HUES6 (cell line): ENCODE data around the gene IGDCC3.
A peak's percentile ranks its signal among the peaks of the same experiment; 100 is the strongest.
"Not testable (repeated sequence)": the region's sequence is repeated elsewhere in the genome, so short reads cannot be mapped to it uniquely, and the experiment has no call there.

Experiments used
- H3K27ac ChIP-seq: 2 replicates; pipeline ENCODE4 v1.7.0; 2013; ENCODE audit warnings: low read depth, mild to moderate bottlenecking, low read length, inconsistent platforms
- H3K27me3 ChIP-seq: 2 replicates; pipeline ENCODE4 v1.6.1; 2013; ENCODE audit warnings: low read length; ENCODE audit not compliant: control insufficient read depth, insufficient read depth
- H3K36me3 ChIP-seq: 2 replicates; pipeline ENCODE4 v1.6.1; 2013; ENCODE audit warnings: low read length; ENCODE audit not compliant: control insufficient read depth, insufficient read depth
- H3K4me1 ChIP-seq: 2 replicates; pipeline ENCODE4 v1.6.1; 2013; ENCODE audit warnings: low read length; ENCODE audit not compliant: control insufficient read depth, insufficient read depth
- H3K4me3 ChIP-seq: 2 replicates; pipeline ENCODE4 v1.5.1; 2013; ENCODE audit warnings: low read depth, low read length
- H3K9ac ChIP-seq: one replicate; pipeline ENCODE4 v1.6.1; 2013; ENCODE audit warnings: mild to moderate bottlenecking, low read length
- H3K9me3 ChIP-seq: 2 replicates; pipeline ENCODE4 v1.6.1; 2013; ENCODE audit warnings: low read depth, low read length; ENCODE audit not compliant: control insufficient read depth, insufficient read depth

Gene IGDCC3

DNA sequence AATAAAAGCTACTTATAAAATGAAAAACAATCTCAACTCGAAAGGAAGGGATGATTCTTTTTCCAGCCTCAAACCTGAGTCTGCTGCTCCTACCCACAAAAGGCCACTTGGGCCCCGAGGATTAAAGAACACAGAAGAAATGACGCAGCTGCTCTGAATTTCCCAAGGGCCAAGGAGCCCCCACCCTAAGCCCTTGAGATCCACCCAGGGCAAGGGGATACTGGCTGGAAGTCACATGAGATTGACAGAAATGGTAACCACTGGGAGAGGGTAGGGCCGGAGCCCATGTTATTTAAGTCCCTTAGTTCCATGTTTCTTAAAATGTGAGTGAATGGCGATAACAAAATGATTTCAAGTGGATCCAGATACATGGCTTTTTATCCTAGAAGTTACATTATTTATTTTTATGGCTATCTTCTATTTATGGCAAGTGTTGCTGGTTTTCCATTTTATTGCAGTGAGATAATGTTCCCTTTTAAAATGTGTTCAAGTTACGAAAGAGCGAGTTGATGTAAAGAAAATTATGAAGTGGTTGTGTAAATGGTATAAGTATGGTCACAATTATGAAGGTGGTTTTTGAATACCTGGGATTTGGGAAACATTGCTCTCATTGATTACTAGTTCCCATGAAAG is 28.1 kb upstream of the IGDCC3 start:
- peaks cover 44% of the 10 kb centered on the region for H3K4me1 ChIP-seq
- no peaks in the 10 kb centered on the region for H3K27me3 ChIP-seq
- H3K36me3 ChIP-seq, result no peaks in the 10 kb centered on the region
- H3K4me3 ChIP-seq, result no peak overlapping the region
- no peak overlapping the region for H3K9ac ChIP-seq
- H3K9me3 ChIP-seq, result no peaks in the 10 kb centered on the region
- H3K27ac ChIP-seq, result no peak overlapping the region

GRCh38 chr15:65404186-65404872 is 26.5 kb upstream of the IGDCC3 start:
- Histone ChIP-seq H3K27ac (no peak overlapping the region), H3K4me1 (peaks cover 31% of the 10 kb centered on the region), H3K9me3 (no peaks in the 10 kb centered on the region), H3K4me3 (no peak overlapping the region), H3K27me3 (no peaks in the 10 kb centered on the region), H3K9ac (no peak overlapping the region), H3K36me3 (no peaks in the 10 kb centered on the region)

DNA sequence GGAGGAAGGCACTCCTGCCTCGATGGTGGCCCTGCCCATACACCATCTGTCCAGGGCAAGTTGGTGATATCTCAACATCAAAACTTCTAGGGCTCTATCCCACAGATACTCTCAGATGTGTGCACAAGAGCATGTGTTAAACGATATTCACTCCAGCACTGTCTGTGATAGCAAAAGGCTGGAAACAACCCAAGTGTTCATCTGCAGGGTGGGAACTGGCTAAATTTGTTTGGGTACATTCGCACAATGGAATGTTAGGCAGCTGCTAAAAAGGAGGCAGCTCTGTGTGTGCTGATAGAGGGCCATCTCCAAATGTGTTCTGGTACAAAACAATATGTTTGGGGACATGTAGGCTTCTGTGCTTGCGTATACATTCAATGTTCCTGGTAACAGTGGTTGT is 25.2 kb upstream of the IGDCC3 start:
- H3K9ac ChIP-seq, result no peak overlapping the region
- no peaks in the 10 kb centered on the region for H3K9me3 ChIP-seq
- no peak overlapping the region for H3K27ac ChIP-seq
- H3K36me3 ChIP-seq, result no peaks in the 10 kb centered on the region
- peaks cover 1% of the 10 kb centered on the region; the same call in 1 of the 2 replicates for H3K27me3 ChIP-seq
- H3K4me3 ChIP-seq, result no peak overlapping the region
- peaks cover 24% of the 10 kb centered on the region for H3K4me1 ChIP-seq

DNA sequence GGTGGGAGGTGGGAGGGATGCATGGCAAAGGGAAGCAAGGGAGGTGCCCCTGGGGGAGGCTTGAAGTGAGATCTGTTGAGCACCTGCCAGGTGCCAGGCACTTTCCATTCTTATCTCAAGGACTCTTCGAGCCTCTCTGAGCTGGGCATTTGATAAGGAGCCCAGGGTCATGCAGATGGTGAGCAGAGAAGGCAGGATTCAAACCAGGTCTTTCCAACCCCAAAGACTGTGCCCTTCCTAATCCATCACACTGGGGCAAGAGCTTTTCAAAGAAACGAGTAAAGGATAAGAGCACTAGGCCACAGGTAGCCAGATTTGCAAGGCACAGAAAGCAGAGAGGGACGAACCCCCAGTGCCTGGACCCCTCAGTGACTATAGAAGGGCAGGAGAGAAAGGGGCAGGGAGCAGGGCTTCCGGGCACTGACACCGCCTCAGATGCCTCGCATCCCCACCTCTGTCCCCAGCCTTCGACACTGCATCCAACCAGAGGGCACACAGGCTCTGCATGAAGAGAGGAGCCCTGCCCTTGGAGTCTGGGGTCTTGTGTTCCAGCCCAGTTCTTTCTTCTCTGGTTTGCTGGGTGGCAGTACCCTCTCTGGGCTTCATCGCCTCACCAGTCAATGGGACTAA is 23.9 kb upstream of the IGDCC3 start:
- Histone ChIP-seq H3K27me3 (peaks cover 14% of the 10 kb centered on the region), H3K4me1 (peaks cover 24% of the 10 kb centered on the region), H3K4me3 (no peak overlapping the region), H3K36me3 (no peaks in the 10 kb centered on the region), H3K9ac (no peak overlapping the region), H3K27ac (no peak overlapping the region), H3K9me3 (no peaks in the 10 kb centered on the region)

- H3K27ac ChIP-seq, result no peak overlapping the region
These were observed 23.2 kb upstream of the IGDCC3 start for GRCh38 chr15:65400760-65401610.

GRCh38 chr15:65399997-65400396 is 22.2 kb upstream of the IGDCC3 start:
- Histone ChIP-seq H3K9ac (no peak overlapping the region), H3K9me3 (no peaks in the 10 kb centered on the region), H3K36me3 (no peaks in the 10 kb centered on the region), H3K4me3 (no peak overlapping the region), H3K4me1 (peaks cover 24% of the 10 kb centered on the region), H3K27ac (no peak overlapping the region), H3K27me3 (peaks cover 30% of the 10 kb centered on the region)

More at GRCh38 chr15:65400760-65401610, 23.2 kb upstream of the IGDCC3 start:
- Histone ChIP-seq H3K9ac (no peak overlapping the region), H3K9me3 (no peaks in the 10 kb centered on the region), H3K27me3 (peaks cover 21% of the 10 kb centered on the region), H3K4me3 (peak overlapping the region; percentile 5; the same call in 1 of the 2 replicates), H3K4me1 (peaks cover 24% of the 10 kb centered on the region), H3K36me3 (no peaks in the 10 kb centered on the region)

GRCh38 chr15:65399001-65399706 is 21.4 kb upstream of the IGDCC3 start:
- Histone ChIP-seq H3K4me1 (peaks cover 20% of the 10 kb centered on the region), H3K9ac (no peak overlapping the region), H3K9me3 (no peaks in the 10 kb centered on the region), H3K27me3 (peaks cover 38% of the 10 kb centered on the region), H3K36me3 (0 out of 2 replicates have a peak, but pooled peaks cover 3% of the 10 kb centered on the region), H3K27ac (no peak overlapping the region), H3K4me3 (no peak overlapping the region)

GRCh38 chr15:65398486-65398885 is 20.7 kb upstream of the IGDCC3 start:
- Histone ChIP-seq H3K27me3 (peaks cover 38% of the 10 kb centered on the region), H3K4me1 (peaks cover 14% of the 10 kb centered on the region)

DNA sequence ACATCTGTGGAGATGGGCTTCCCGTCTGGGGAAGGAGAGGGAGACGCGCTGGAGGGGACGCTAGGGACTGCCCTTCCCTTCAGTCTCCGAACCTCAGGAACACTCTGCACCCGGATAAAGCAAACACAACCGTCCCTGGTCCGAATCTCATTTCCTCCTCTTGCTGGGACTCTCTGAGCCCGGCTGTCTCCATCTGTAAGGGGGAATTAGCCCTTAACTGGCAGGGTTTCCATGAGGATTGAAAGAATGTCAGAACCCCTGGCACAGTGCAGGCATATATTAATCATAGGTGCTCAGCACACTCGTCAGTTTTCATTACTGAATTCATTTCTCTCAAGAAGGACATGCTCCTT is 19.1 kb upstream of the IGDCC3 start:
- H3K27me3 ChIP-seq, result peaks cover 38% of the 10 kb centered on the region
- H3K4me3 ChIP-seq, result peak overlapping the region; percentile 49
- H3K4me1 ChIP-seq, result peaks cover 11% of the 10 kb centered on the region
- no peak overlapping the region for H3K9ac ChIP-seq
- H3K36me3 ChIP-seq, result 0 out of 2 replicates have a peak, but pooled peaks cover 6% of the 10 kb centered on the region
- H3K9me3 ChIP-seq, result no peaks in the 10 kb centered on the region
- H3K27ac ChIP-seq, result no peak overlapping the region

More at GRCh38 chr15:65398486-65398885, 20.7 kb upstream of the IGDCC3 start:
- not testable (repeated sequence) for H3K9me3 ChIP-seq, H3K4me3 ChIP-seq, H3K36me3 ChIP-seq, H3K9ac ChIP-seq, H3K27ac ChIP-seq

- peak overlapping the region; percentile 49 for H3K4me3 ChIP-seq
- no peaks in the 10 kb centered on the region for H3K9me3 ChIP-seq
- no peak overlapping the region for H3K9ac ChIP-seq
- peaks cover 38% of the 10 kb centered on the region for H3K27me3 ChIP-seq
- peaks cover 6% of the 10 kb centered on the region for H3K4me1 ChIP-seq
- 0 out of 2 replicates have a peak, but pooled peaks cover 7% of the 10 kb centered on the region for H3K36me3 ChIP-seq
- no peak overlapping the region for H3K27ac ChIP-seq
These were observed 18.6 kb upstream of the IGDCC3 start for GRCh38 chr15:65396283-65396964.
